Fibroblast of lung (primary cell): ENCODE measurements around the gene TSBP1. TPM values are rescaled to one million over a fixed set of nuclear protein-coding genes. Genes with fewer than 3 reads are reported as not detected.
A peak's percentile ranks its signal among the peaks of the same experiment; 100 is the strongest.

Experiments
- DNase-seq, 2 donors: peaks; one replicate each; pipeline versions ENCODE4 v3.0.0 to v3.0.0-alpha.2; 2010; ENCODE audit warnings: low read depth in 2 of 2
- H2AFZ ChIP-seq: 2 replicates; pipeline ENCODE4 v1.5.1; 2012; ENCODE audit warnings: low read length, control low read depth, inconsistent platforms
- H3K27ac ChIP-seq: 2 replicates; pipeline ENCODE4 v1.5.1; 2011; ENCODE audit warnings: low read length, control low read depth; ENCODE audit not compliant: insufficient read depth
- H3K27me3 ChIP-seq: 2 replicates; pipeline ENCODE4 v1.5.1; 2011; ENCODE audit warnings: mild to moderate bottlenecking, low read length; ENCODE audit not compliant: control insufficient read depth, insufficient read depth
- H3K36me3 ChIP-seq: 2 replicates; pipeline ENCODE4 v1.5.1; 2011; ENCODE audit warnings: low read length; ENCODE audit not compliant: control insufficient read depth, insufficient read depth
- H3K4me1 ChIP-seq: 2 replicates; pipeline ENCODE4 v1.5.1; 2011; ENCODE audit warnings: low read length; ENCODE audit not compliant: control insufficient read depth, insufficient read depth; ENCODE audit errors: extremely low read depth
- H3K4me2 ChIP-seq: 2 replicates; pipeline ENCODE4 v1.5.1; 2011; ENCODE audit warnings: low read length, control low read depth; ENCODE audit not compliant: insufficient read depth; ENCODE audit errors: extremely low read depth
- H3K4me3 ChIP-seq, 4 experiments: fragments of 200-600 bp in 1 of 4; sonication (generic) in 1 of 4; replicated peaks in 1 of 4; 2 replicates each; pipeline ENCODE4 v1.5.1; 2011 to 2016; ENCODE audit warnings: low read length in 4 of 4, low read depth in 3 of 4, mild to moderate bottlenecking in 3 of 4, control low read depth in 2 of 4, inconsistent platforms in 1 of 4, mixed read lengths in 1 of 4; ENCODE audit not compliant: insufficient read depth in 1 of 4; ENCODE audit errors: control extremely low read depth in 1 of 4
- H3K79me2 ChIP-seq: 2 replicates; pipeline ENCODE4 v1.5.1; 2012; ENCODE audit warnings: mild to moderate bottlenecking, low read length, inconsistent platforms; ENCODE audit not compliant: control insufficient read depth, insufficient read depth
- H3K9ac ChIP-seq: 2 replicates; pipeline ENCODE4 v1.5.1; 2011; ENCODE audit warnings: mild to moderate bottlenecking, low read length, control low read depth; ENCODE audit not compliant: insufficient read depth
- H3K9me3 ChIP-seq: 2 replicates; pipeline ENCODE4 v1.5.1; 2012; ENCODE audit warnings: low read depth, low read length; ENCODE audit not compliant: control insufficient read depth, insufficient read depth
- H4K20me1 ChIP-seq: 2 replicates; pipeline ENCODE4 v1.5.1; 2011; ENCODE audit warnings: low read length; ENCODE audit not compliant: control insufficient read depth, insufficient read depth; ENCODE audit errors: extremely low read depth
- CTCF ChIP-seq, 2 donors: IDR thresholded peaks in 1 of 2; conservative IDR thresholded peaks in 1 of 2; 1 replicate in 1 of 2; 2 replicates in 1 of 2; pipeline ENCODE4 v1.5.1; 2011 to 2012; ENCODE audit warnings: low read length in 2 of 2, control low read depth in 1 of 2, inconsistent platforms in 1 of 2, low read depth in 1 of 2, mild to moderate bottlenecking in 1 of 2
- EZH2 ChIP-seq: IDR thresholded peaks from 2 replicates; pipeline ENCODE4 v1.5.1; 2012; ENCODE audit warnings: low read length, control low read depth, mild to moderate bottlenecking; ENCODE audit errors: missing control alignments
- polyA plus RNA-seq, 2 donors: library from polyadenylated mRNA; depleted of rRNA in 1 of 2; stranded (reverse) in 1 of 2; unstranded in 1 of 2; fragments of >200 nt; gene quantifications; 2 replicates each; pipeline ENCODE4 v1.2.1, GENCODE V29; 2011 to 2012; ENCODE audit warnings: missing spikeins in 1 of 2
- total RNA-seq: library from RNA; depleted of rRNA; stranded (reverse); fragments of >200 nt; gene quantifications from 2 replicates; pipeline ENCODE4 v1.2.1, GENCODE V29; 2014

TSBP1 gene
- total and polyA plus RNA-seq, 2 donors (not counting 1 experiment from before 2014, with no cell fraction given) = not detected

- H2AFZ ChIP-seq = no peak overlapping the region
- H3K9ac ChIP-seq = no peak overlapping the region
- H3K4me1 ChIP-seq = no peaks in the 10 kb centered on the region
- H4K20me1 ChIP-seq = no peaks in the 10 kb centered on the region
- TF ChIP-seq EZH2 = no peak
- no peak for TF ChIP-seq CTCF (conservative IDR thresholded peaks at IDR 0.05 in 1 of 2, IDR thresholded peaks at IDR 0.05 in 1 of 2; ENCODE audit: low read depth in 1 of 2, low read length in 2 of 2)
- DNase-seq = no peak
- no peaks in the 10 kb centered on the region for H3K27me3 ChIP-seq
- no peak overlapping the region for H3K27ac ChIP-seq
- H3K9me3 ChIP-seq = no peaks in the 10 kb centered on the region
- no peak overlapping the region for H3K4me2 ChIP-seq
- H3K79me2 ChIP-seq = no peaks in the 10 kb centered on the region
- no peaks in the 10 kb centered on the region for H3K36me3 ChIP-seq
- no peak overlapping the region for H3K4me3 ChIP-seq
Measured at GRCh38 chr6:32379545-32379944, 7.8 kb upstream of the TSBP1 start.

- H2AFZ ChIP-seq = no peak overlapping the region
- H4K20me1 ChIP-seq = no peaks in the 10 kb centered on the region
- no peaks in the 10 kb centered on the region for H3K4me1 ChIP-seq
- H3K9me3 ChIP-seq = no peaks in the 10 kb centered on the region
- no peak for TF ChIP-seq EZH2
- TF ChIP-seq CTCF (conservative IDR thresholded peaks at IDR 0.05 in 1 of 2, IDR thresholded peaks at IDR 0.05 in 1 of 2; ENCODE audit: low read depth in 1 of 2, low read length in 2 of 2) = no peak
- no peak overlapping the region for H3K9ac ChIP-seq
- H3K4me3 ChIP-seq = no peak overlapping the region
- no peaks in the 10 kb centered on the region for H3K36me3 ChIP-seq
- H3K79me2 ChIP-seq = no peaks in the 10 kb centered on the region
- no peak overlapping the region for H3K4me2 ChIP-seq
- H3K27ac ChIP-seq = no peak overlapping the region
- no peaks in the 10 kb centered on the region for H3K27me3 ChIP-seq
- DNase-seq = no peak
Measured at GRCh38 chr6:32375739-32376529, 4.2 kb upstream of the TSBP1 start.

GRCh38 chr6:32371229-32371628, 474 bp downstream of the TSBP1 start:
- no peak overlapping the region for H3K27ac ChIP-seq
- H3K4me1 ChIP-seq = no peaks in the 10 kb centered on the region
- H3K36me3 ChIP-seq = no peaks in the 10 kb centered on the region
- no peak overlapping the region for H2AFZ ChIP-seq
- H3K79me2 ChIP-seq = no peaks in the 10 kb centered on the region
- DNase-seq = peak in 1 of 2 donors; percentile 8
- no peaks in the 10 kb centered on the region for H3K27me3 ChIP-seq
- H4K20me1 ChIP-seq = no peaks in the 10 kb centered on the region
- H3K9ac ChIP-seq = no peak overlapping the region
- H3K9me3 ChIP-seq = no peaks in the 10 kb centered on the region
- TF ChIP-seq CTCF (conservative IDR thresholded peaks at IDR 0.05 in 1 of 2, IDR thresholded peaks at IDR 0.05 in 1 of 2; ENCODE audit: low read depth in 1 of 2, low read length in 2 of 2) = no peak
- no peak for TF ChIP-seq EZH2
- no peak overlapping the region for H3K4me2 ChIP-seq
- no peak overlapping the region for H3K4me3 ChIP-seq
